ENCODE results near the gene PLXND1.
"Not testable (repeated sequence)": the region's sequence is repeated elsewhere in the genome, so short reads cannot be mapped to it uniquely, and the experiment has no call there.

Gene PLXND1, protein sequence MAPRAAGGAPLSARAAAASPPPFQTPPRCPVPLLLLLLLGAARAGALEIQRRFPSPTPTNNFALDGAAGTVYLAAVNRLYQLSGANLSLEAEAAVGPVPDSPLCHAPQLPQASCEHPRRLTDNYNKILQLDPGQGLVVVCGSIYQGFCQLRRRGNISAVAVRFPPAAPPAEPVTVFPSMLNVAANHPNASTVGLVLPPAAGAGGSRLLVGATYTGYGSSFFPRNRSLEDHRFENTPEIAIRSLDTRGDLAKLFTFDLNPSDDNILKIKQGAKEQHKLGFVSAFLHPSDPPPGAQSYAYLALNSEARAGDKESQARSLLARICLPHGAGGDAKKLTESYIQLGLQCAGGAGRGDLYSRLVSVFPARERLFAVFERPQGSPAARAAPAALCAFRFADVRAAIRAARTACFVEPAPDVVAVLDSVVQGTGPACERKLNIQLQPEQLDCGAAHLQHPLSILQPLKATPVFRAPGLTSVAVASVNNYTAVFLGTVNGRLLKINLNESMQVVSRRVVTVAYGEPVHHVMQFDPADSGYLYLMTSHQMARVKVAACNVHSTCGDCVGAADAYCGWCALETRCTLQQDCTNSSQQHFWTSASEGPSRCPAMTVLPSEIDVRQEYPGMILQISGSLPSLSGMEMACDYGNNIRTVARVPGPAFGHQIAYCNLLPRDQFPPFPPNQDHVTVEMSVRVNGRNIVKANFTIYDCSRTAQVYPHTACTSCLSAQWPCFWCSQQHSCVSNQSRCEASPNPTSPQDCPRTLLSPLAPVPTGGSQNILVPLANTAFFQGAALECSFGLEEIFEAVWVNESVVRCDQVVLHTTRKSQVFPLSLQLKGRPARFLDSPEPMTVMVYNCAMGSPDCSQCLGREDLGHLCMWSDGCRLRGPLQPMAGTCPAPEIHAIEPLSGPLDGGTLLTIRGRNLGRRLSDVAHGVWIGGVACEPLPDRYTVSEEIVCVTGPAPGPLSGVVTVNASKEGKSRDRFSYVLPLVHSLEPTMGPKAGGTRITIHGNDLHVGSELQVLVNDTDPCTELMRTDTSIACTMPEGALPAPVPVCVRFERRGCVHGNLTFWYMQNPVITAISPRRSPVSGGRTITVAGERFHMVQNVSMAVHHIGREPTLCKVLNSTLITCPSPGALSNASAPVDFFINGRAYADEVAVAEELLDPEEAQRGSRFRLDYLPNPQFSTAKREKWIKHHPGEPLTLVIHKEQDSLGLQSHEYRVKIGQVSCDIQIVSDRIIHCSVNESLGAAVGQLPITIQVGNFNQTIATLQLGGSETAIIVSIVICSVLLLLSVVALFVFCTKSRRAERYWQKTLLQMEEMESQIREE (N-terminal part only)

DNA sequence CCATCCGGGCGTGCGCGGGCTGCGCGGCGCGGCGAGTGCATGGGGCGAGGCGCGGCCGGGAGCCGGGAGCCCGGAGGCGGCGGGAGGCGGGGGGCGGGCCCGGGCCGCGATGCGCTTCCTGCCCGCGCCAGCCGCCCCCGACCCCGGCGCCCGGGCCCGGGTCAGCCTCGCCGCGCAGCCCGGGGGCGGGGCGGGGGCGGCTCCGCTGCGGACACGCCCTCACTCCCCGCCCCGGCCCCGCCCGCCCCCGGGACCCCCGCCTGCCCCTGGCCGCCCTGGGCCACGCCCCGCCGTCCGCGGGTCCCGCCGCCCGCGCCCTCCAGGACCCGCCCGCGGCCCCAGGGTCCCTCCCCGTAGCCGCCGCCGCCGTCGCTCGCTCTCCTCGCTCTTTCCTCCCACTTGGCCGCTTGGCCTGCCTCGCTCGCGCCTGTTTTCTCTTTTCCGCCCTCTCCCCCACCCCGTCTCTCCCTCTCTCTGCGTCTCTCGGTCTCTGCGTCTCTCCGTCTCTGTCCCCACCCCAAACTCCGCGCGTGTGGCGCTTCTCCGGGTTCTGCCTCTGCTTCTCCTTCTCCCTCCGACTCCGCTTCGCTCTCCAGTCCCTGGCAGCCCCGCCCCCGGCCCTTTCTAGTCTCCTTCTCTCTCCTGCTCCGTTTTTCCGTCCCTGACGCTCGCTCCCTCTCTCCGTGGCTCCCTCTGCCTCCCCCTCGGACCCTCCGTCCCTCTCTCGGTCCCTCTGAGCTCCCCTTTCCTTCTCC is at the start of gene PLXND1:
TSS of gene PLXND1 (minus strand) at position 41 of the 755 bp plus-strand sequence. CDS start at position 4, 37 bp downstream.
- DNase-seq (ENCODE audit: low read depth in 2 of 2) = peak in 1 of 2 donors; percentile 5

DNA sequence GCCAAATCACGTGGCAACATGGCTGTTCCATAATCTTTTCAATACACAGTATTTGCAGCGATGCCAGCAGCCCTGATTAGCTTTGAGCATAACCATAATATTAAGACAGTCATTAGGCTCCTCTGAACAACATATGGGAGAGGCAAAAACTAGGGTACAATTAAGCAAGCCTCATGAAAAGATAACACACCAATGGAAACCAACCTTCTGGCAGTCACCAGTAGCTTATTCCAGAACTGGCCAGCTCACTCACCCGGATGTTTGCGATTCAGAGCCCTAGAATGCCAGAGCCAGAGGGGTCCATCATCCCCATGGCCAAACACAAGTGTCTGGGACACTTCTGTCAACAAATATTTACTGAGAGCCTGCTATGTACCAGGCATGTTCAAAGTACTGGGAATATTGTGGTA is 48.8 kb upstream of the PLXND1 start:
- no peak for DNase-seq (ENCODE audit: low read depth in 2 of 2)

DNA sequence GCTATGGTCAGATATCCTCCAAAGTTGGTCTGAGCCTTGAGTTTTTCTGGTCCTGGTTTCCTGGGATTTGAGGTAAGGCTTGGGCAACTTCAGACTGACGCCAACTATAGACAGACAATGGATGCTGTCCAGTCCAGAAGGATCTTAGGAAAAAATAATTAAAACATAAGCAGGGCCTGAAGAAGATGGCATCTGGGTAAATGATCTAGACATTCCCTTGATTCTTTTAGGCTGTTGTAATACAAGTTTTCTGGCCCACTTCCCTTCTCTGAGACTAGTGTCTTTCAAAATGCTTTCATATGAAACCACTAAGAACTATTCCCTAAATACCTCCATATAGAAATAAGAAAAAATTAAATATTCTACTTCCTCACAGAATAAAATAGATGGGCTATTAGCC is 47.7 kb upstream of the PLXND1 start:
- DNase-seq (ENCODE audit: low read depth in 2 of 2) = no peak

DNA sequence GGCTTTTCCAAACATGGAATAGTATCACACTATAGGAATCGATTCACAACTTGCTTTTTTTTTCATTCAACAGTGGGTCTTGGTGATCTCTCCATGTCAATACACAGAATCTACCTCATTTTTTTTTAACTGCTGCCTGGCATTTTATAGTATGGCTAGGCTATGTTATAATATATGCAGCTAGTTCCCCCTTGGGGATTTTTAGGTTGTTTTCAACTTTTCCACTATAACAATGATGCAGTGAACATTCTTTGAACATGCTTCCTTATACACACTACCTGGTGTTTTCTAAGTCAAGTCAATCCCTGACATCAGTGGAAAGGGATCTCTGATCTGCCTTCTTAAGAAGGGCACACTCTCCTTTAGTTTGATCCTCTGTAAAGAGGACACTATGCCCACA is 46.5 kb upstream of the PLXND1 start:
- DNase-seq (ENCODE audit: low read depth in 2 of 2) = no peak

DNA sequence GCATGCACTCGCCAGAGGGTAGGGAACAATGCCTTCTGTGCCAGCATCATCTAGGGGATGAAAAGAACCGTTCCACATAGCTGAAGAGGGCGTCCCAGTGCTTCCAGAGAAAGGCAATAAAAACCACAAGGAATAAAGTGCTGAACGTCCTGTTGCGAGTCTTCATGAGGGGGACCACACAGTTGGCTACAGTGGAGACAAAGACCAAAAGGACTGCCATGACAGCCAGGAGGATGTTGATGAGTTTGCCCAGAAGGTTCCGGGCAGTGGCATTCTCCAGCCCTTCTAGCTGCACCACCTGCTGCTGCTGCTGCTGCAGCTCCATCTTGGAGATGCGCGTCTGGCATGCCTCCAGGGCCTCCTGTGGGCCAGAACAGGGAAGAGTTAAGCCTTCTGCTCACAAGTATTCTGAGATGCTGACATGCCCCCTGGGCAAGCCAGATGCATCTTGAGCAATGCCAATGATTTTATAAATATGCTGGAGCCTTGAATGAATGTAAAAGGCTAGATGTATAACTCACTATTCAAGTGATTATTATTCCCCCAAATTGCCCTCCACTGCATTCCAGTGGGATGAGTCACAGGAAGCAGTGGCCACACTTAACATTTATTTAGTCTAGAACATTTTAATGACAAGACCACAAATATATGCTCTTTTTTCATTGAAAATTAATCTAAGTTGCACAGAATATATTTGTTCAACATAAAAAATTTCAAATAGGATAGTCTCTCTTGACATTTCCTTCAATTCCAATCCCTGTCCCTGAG is 45.1 kb upstream of the PLXND1 start:
- DNase-seq (ENCODE audit: low read depth in 2 of 2) = no peak

DNA sequence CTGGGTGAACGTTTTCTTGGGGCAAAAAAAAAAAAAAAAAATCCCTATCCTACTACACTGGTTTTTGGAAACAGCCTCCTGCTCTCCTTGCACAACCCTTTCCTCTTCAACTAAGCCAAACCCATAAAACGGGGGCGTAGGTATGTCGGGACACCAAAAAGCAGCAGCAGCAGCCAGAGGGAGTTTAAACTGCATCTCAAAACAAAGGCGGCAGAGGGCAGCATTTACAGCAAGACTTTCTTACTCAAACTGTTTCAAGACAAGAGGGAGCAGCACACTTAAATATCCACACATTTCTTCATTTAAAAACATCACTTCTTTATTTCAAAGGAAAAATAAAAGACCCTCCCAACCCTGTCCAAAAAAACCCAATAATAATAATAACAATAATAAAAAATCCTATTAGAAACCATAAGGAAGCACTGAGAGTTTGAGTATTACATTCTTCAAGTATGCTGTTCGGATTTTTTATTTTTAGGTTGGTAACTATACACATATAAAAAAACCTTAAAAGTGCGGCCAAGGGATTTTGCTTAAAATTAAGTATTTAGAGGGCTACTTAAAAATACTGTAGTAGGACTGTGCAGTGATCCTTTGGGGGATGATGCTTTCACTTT is 43.9 kb upstream of the PLXND1 start:
- peak in 1 of 2 donors; percentile 29 for DNase-seq (ENCODE audit: low read depth in 2 of 2)

DNA sequence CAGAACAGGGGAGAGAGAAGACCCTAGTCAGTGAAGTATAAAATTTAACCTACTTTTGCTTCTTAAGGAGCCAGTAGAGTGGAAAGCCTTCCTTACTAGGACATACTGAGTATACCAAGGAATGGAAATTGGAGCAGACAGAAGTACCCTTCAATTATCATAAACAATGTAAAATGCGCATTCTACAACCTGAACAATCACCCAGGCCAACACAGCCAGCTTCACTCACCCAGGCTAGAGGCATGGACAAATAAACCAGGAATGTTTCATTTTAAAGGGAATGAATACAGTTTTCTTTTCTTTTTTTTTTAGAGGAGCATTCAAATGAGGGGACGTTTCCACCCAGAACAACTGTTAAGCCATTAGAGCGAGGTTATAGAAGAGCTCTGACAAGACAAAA is 41.9 kb upstream of the PLXND1 start:
- no peak for DNase-seq (ENCODE audit: low read depth in 2 of 2)

DNA sequence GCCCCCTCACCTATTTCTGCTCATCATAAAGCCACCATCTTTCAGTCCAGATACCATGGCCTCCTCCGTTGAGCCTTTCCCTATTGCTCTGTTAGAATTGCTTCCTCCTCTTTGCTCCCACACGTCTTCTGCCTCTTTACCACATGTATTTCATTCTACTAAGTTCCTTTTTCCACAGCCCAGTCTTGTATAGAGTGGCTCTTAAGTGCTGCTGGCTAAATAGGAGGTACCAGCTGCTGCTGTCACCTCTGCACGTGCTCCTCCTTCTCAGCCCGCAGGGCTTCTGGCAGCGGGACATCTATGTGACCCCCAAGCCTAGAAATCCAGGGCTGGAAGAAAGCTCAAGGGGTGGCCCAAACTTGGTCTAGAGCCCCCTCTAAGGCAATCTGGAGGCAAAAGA is 38.8 kb upstream of the PLXND1 start:
- DNase-seq (ENCODE audit: low read depth in 2 of 2) = no peak

DNA sequence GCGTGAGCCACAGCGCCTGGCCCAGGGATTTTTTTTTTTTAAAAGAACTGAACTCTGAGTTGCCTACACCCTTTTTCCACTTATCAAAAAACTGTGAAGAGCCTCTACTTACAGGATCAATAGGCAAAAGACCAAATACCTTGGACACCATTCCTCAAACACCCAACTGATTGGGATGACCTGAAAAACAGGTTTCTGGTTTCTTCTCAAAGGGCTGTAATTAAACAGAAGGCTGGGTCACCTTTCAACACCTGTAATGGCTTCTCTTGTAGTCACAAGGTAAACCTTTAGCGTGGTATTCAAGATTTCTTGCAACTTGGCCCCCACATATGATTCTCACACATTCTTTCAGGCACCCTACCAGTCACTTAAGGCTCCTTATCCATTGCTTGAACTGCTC is 38.4 kb upstream of the PLXND1 start:
- no peak for DNase-seq (ENCODE audit: low read depth in 2 of 2)

DNA sequence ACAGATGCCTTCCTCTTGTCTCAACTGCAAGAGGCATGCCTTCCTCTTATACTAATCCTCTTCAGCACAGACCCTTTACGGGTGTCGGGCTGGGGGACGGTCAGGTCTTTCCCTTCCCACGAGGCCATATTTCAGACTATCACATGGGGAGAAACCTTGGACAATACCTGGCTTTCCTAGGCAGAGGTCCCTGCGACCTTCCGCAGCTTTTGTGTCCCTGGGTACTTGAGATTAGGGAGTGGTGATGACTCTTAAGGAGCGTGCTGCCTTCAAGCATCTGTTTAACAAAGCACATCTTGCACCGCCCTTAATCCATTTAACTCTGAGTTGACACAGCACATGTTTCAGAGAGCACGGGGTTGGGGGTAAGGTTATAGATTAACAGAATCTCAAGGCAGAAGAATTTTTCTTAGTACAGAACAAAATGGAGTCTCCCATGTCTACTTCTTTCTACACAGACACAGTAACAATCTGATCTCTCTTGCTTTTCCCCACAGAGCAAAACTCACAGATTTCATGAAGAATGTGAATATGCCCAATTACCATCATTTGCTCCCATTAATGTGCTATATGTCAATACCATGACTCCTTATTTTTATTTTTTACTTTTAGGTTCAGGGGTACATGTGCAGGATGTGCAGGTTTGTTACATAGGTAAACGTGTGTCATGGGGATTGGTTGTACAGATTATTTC is 35.2 kb upstream of the PLXND1 start:
- DNase-seq (ENCODE audit: low read depth in 2 of 2) = not testable (repeated sequence)

DNA sequence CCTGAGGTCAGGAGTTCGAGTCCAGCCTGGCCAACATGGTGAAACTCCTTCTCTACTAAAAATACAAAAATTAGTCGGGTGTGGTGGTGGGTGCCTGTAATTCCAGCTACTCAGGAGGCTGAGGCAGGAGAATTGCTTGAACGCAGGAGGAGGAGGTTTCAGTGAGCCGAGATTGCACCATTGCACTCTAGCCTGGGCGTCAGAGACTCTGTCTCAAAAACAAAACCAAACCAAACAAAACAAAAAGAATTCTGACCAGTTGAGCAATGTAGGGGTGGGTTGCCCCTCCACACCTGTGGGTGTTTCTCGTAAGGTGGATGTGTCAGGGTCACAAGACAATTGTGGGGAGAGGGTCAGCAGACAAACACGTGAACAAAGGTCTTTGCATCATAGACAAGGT is 34.5 kb upstream of the PLXND1 start:
- not testable (repeated sequence) for DNase-seq (ENCODE audit: low read depth in 2 of 2)

DNA sequence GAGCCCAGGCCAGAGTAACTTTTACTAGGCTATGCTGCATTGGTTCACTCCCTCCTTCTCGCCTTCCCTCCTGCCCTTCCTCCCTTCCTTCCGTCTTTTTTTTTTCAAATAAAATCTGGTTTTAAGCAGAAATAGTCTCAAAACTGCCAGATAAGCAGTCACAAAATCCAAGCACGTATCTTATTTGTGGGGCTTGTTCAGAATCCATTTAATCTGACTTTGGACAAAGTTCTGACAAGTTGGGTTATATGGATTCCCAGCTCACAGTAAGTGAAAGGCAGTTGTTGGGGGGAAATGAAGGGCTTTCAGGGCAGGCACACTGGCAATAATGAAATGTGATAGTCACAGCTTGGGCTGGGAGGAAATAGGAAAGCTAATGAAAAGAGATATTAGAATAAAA is 32.0 kb upstream of the PLXND1 start:
- DNase-seq (ENCODE audit: low read depth in 2 of 2) = no peak

DNA sequence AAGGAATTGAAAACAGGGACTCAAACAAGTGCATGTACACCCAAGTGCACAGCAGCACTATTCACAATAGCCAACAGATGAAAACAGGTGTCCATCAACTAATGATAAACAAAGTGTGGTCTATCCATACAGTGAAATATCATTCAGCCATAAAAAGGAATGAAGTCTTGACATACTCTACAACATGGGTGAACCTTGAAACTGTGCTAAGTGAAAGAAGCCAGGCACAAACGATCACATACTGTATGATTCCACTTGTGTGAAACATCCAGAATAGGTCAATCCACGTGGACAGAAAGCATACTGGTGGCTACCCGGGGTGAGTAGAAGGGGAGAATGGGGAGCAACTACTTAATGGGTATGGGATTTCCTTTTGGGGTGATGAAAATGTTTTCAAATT is 29.6 kb upstream of the PLXND1 start:
- DNase-seq (ENCODE audit: low read depth in 2 of 2) = no peak

DNA sequence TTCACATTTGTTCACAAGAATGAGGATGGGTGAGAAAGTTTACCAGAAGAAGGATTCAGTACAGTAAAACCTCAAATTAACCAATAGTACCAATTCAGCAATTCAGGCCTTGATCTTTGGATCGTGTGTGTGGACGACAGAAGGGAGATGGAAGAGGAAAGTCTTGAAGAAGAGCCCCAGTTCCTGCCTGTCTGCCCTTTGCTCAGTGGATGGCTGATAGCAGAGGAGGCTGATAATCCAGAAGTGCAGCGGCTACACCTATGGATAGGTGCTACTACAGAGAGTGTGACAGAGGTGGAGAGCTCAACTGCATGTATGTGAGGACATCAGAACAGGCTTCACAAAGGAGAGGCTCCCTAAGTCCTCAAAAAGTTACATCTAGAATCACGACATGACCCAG is 29.2 kb upstream of the PLXND1 start:
- DNase-seq (ENCODE audit: low read depth in 2 of 2) = no peak

DNA sequence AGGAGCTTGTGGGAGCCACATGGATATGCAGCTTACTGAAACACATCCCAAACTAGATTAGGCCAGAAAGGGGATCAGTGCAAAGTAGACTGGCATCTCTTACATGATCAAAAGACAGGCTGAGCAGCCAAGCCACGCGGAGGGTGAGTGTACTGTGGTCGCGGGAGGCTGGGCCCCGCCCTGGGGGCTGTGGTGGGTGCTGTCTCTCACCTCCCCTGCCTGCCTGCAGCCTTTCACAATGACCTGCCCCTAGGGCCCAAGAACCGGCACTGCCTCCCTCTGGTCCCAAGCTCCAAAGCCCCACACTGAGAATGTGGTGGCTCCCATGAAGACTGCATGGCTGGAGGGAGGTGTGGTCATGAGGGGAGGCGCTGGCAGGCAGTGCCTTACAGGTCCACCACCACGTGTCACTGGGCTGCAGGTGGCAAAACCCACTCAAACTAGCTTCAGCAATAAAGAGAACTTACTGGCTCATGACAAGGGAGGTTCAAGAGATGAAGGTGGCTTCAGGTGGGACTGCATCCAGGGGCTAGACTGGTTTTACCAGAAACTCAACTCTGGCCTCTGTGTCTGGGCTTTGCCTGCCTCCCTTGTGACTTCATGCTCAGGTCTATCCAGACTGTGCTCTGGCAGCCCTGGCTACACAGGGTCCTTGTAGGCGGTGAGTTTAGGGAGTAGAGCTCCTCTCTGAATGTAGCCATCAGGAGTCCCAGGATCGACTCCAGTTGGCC is 27.4 kb upstream of the PLXND1 start:
- no peak for DNase-seq (ENCODE audit: low read depth in 2 of 2)

DNA sequence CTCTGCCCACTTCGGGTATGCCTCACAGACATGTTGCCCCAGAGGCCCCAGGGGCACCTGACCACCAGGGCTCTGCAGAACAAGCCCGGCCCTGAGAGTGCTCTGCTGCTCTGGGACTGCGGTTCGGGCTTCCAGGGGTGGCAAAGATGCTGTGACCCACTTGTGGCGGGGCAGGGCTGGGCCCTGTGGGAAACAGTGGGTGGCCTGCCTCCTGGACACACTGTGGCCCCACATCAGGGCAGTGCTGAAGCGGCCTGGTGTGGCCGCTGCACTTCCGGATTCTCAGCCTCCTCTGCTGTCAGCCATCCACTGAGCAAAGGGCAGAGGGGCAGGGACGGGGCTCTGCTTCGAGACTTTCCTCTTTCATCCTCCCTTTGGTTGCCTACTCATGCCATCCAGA is 26.5 kb upstream of the PLXND1 start:
- DNase-seq (ENCODE audit: low read depth in 2 of 2) = no peak

DNA sequence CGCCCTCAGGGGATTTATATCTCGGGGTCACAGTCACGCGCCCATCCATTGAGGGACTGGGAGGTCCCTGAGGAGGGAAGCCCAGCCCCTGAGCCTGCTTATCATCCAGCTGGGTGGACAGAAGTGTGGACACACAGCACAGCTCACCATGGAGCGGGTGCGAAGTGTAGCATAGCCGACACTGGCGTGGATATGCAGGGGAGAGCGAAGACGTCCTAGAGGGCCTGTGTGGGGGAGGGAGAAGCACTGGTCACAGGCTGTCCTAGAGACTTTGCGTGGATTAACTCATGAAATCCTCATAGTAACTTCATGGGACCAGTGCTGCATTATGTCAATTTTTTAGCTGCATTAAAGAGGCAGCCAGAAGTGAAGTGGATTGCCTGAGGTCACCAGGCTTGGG is 26.1 kb upstream of the PLXND1 start:
- no peak for DNase-seq (ENCODE audit: low read depth in 2 of 2)

DNA sequence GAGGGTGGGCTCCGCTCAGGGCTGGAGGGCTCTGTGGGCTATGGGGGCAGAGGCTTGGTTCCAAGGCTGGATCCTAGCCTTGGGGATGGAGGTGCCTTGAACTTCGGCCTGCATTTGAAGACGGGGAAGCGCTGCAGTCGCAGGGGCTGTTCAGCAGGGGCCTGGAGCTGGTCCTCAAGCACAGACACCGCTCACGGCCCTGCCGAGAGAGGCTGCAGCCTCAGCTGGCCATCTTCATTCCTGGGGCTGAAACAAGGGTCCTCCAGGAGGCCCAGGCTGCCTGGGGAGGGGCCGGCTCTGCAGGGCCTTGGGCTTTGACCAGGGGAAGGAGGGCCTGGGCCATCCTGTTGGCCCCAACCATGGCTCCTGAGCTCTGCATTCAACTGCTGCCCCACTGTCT is 25.6 kb upstream of the PLXND1 start:
- DNase-seq (ENCODE audit: low read depth in 2 of 2) = no peak

DNA sequence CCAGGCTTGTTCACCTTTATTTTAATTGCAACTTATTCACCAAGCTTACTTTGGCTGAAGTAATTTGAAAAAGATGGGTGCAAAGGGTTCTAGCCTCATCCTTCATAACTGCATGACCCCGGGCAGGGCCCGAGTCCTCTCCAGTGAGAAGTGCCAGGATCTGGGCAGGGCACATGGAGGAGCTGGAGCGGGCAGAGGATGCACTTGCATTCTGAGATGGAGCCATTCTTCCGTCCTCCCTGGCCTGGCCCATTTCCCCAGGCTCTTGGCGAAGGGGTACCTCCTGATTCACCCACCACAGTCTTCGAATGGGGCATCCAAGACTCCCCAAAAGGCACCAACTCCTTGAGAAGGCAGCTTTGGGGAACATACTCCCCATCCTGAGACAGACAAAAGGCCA is 22.5 kb upstream of the PLXND1 start:
- DNase-seq (ENCODE audit: low read depth in 2 of 2) = no peak

Data from stimulated activated CD4-positive, alpha-beta T cell treated with anti-CD3 and anti-CD28 coated beads, Interleukin-1b, Interleukin-23, amount 100 ng/mL, for 1 hour (primary cell).